Measurements from ENCODE around the gene AQP11.
"Not testable (repeated sequence)": the region's sequence is repeated elsewhere in the genome, so short reads cannot be mapped to it uniquely, and the experiment has no call there.

AQP11 gene, protein sequence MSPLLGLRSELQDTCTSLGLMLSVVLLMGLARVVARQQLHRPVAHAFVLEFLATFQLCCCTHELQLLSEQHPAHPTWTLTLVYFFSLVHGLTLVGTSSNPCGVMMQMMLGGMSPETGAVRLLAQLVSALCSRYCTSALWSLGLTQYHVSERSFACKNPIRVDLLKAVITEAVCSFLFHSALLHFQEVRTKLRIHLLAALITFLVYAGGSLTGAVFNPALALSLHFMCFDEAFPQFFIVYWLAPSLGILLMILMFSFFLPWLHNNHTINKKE

DNA sequence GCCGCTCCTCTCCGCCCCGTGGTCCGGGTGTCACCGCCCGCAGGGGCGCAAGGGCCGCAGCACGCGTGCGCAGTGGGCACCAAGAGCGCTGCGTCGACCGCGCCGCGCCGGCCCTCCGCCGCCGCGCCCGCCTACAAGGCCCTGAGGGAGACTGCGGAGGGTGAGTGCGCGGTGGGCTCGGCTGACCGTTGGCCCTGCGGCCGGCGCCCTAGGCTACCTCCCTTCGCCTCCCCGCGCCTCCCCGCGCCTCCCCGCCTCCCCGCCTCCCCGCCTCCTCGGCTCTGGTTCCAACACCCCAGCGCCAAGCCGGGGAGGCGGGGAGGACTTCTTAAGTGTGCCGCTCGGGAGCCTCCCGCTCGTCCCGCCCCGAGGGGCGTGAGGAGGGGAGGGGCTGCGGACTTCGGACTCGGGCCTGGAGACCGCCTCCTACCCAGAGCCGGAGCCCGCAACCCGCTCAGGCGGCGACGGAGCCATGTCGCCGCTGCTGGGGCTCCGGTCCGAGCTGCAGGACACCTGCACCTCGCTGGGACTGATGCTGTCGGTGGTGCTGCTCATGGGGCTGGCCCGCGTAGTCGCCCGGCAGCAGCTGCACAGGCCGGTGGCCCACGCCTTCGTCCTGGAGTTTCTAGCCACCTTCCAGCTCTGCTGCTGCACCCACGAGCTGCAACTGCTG is at the start of gene AQP11:
Gene AQP11, plus strand, starts transcription at position 433 of the 673 bp plus-strand sequence. Its CDS starts 40 bp downstream, at position 473.
- DNase-seq: peak; percentile 64 to 75

DNA sequence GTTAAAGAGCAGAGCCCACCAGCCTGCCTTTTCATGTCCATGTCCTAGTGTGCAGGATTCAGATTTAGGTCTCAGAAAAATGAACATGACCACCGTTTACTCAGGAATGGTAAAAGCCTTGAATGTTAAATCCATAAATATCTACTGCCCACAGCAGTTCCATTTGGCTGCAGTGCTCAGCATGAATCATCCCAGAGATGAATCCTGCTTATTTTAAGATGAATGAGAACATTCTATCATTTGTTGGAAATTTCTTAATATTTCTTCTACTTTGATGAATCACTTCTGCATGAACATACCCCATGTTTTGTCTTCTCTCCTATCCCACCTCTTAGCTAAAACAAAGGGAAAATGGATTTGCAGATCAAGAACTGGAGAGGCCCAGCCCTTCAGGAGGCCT is 47.5 kb upstream of the AQP11 start:
- DNase-seq: no peak

DNA sequence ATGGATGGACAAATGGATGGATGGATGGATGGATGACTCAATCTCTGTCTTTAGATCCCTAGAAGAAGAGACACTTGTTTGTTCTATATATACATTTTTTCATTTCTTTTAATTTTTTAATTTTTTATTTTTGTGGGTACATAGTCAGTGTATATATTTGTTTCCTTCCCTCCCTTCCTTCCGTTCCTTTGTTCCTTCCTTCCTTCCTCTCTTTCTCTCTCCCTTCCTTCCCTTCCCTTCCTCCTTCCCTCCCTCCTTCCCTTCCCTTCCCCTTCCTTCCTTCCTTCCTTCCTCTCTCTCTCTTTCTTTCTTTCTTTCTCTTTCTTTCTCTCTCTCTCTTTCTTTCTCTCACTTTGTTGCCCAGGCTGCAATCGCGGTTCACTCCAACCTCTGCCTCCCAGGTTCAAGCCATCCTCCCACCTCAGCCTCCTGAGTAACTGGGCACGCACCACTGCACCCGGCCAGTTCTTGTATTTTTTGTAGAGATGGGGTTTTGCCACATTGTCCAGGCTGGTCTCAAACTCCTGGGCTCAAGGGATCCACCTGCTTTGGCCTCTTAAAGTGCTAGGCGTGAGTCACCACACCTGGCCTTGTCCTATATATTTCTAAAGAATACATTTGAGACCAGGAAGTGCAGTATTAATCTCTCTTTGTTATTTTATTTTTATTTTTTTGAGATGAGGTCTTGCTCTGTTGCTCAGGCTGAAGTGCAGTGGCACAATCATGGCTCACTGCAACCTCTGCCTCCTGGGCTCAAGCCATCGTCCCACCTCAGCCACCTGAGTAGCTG is 42.5 kb upstream of the AQP11 start:
- DNase-seq: no peak

DNA sequence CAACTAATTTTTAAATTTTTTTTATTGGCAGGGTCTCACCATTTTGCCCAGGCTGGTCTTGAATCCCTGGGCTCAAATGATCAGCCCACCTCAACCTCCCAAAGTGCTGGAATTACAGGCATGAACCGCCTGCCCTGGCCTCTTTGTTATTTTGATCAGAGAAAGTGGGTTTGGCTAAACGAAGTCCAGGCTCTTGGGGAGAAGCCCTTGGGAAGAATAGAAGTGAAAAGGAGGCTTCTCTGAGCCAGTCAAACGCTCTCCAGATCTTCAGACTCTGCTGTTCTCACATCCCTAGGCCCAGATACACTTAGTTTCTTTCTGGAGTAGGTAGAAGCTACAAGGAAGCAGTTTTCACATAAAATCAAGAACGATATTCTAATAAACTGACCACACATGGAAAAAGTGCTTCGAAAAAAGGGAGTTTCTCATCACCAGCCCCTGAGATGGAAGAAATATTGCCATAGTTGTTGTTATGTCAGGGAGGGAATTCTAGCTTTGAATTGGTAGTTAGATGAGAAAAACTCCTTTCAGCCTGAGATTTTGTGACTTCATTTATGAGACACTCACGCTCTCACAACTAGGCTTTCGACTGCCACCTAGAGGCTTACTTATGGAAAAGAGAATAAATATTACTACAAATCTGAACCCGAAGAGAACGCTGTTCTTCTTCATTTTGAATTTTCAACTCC is 41.7 kb upstream of the AQP11 start:
- DNase-seq: peak; percentile 50 to 63

DNA sequence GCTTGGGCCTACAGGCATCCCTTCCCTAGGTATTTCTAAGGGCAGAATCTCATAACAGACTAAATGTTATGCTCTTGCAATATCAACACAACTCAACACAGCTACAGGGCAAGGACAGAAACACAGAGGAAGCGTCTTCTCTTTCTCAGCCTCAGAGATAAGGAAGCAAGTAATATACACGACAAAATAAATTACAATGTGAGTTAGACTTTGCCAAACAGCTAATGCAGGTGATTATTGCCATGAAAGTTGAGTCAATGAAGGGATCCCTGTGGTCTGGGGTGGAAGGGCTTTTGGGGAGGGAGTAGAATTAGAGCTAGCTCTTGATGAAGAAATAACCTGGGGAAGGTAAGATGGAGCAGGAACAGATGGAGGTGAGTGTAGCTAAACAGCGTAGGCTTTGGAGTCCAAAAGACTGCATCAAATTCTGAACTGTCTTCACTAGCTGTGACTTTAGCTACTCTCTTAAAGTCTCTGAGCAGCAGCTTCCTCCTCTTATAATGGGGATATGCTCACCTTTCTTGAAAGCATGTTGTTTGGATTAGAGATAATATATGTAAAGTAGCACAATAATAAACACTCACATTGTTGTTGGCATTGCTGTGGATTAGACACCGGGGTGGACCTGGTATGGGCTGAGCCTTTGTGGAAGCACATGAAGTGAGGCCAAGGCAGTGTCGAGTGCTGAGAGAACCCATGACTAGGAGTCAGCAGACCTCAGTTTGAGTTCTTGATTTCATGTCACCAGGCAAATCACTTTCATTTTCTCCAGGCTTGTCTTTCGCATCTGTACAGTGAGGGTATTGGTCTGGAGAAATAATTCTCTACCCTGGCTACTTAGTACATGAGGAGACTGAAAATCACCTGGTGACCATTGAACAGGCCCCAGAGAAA is 41.0 kb upstream of the AQP11 start:
- peak; percentile 38 to 71 for DNase-seq

DNA sequence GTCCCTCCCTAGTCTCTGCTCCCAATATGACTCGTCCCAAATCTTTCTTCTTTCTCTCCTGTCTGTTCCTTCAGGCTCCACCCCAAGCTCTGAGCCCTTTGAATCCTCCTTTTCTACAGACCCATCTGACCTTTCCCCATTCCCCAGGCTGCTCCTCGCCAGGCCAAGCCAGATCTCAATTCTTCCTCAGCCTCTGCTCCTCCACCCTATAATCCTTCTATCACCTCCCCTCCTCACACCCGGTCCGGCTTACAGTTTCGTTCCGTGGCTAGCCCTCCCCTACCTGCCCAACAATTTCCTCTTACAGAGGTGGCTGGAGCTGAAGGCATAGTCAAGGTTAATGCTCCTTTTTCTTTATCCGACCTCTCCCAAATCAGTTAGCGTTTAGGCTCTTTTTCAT is 38.3 kb upstream of the AQP11 start:
- not testable (repeated sequence) for DNase-seq

DNA sequence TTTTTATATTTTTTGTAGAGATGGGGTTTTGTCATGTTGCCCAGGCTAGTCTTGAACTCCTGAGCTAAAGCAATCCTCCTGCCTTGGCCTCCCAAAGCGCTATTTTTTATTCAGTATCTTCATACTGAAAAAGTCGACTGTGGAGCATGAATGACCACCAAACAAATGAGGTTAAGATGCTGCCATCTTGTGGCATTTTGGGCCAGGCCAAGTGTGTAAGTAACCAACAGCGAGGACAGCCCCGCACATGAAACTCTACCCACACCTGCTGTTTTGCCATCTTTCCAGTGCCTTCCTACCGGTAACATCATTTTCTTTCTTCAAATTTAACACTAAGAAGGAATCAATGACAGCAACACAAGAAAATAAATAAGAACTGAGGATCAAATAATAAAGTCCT is 32.2 kb upstream of the AQP11 start:
- no peak for DNase-seq

DNA sequence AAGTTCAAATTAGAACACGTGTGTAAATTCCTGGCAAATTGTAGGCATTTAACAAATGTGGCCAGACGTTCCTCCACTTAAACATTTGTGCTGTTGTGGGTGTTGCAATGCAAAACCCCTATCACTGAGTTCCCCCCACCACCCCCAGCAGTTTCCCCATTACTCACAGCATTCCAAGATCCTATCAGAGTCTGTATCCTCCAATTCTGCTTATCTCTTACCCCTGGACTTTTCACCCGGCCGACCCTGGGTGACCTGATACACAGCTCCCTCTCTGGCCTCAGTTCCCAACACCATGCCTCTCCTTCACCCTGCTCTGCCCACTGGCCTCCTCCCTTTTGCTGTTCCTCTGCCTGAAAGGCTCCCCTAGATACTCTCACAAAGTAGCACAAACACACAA is 31.4 kb upstream of the AQP11 start:
- DNase-seq: no peak

DNA sequence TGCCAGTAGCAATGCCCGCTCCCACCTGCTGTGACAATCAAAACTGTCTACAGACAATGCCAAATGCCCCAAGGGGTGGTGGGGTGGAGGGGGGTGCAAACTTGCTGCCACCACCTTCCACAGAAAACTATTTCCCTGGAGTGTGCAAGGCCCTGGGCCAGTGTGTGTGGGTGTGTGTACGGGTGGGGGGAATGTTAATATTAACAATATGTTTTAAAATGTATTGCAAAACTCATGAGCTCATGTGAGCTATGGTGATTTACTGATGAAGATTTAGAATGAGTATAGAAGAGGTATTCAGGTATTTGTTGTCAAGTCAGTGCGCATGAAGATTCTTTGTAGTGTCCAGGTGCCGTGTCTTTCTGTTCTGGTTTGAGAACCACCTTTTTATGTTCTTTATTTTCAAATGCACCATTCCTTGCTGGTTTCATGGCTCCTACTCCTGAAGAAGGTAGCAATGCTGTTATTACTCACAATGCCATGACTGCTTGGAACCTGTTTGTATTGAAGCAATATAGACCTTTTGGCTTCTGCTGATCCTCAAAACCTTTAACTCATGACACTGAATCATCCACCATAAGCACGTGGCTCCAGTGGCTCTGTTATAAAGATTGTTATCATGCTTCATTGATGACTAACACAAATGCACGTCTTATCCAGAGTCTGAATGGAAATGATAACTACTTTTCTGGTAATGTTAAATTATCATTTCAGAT is 29.9 kb upstream of the AQP11 start:
- no peak for DNase-seq

DNA sequence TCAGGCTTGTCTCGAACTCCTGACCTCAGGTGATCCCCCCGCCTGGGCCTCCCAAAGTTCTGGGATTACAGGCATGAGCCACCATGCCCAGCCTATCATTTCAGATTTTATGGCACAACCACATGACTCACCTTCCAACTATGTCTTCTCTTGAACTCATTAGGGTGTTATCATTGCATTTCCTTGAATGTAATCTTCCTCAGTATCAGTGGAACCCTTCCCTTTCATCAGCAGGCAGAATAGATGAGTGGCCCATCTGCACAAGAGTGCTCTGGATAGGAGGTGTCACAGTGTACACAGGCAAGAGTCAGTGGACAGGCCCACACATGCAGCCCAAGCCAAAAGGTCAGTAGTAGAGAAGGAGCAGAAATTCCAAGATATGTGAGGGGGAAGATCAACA is 29.1 kb upstream of the AQP11 start:
- DNase-seq: no peak

DNA sequence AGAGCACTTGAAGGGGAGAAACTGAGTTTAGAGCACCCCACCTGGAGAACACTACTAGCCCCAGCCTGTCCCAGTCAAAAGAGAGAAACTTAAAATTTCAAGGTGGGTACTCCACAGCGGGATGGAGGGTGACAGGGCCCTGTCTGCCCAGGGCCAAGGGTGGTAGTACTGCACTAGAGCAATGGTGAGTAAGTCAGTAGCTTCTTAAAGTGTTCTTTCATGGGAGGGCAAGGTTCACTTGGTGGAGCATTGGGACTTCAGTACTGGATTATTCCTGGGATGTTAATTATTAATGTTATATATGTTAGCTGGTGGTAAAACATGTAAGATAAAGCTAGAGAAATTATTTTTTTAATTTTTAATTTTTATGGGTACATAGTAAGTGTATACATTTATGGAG is 28.5 kb upstream of the AQP11 start:
- no peak for DNase-seq

DNA sequence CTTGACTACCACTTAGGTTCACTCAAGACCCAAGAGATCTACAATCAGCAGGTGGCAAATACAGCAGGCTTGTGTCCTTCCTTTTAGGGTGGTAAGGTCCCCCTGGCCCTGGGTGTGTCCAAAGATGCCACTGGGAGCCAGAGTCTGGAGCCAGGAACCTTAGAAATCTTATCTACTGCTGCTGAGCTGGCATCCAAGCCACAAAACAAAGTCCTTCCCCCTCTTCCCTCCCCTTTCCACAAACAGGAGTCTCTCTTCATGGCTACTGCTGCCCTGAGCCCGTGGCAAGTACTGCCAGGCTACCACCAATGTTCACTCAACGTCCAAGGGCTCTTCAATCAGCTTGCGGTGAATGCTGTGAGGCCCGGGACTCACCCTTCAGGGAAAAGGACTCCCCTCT is 21.4 kb upstream of the AQP11 start:
- DNase-seq: no peak

DNA sequence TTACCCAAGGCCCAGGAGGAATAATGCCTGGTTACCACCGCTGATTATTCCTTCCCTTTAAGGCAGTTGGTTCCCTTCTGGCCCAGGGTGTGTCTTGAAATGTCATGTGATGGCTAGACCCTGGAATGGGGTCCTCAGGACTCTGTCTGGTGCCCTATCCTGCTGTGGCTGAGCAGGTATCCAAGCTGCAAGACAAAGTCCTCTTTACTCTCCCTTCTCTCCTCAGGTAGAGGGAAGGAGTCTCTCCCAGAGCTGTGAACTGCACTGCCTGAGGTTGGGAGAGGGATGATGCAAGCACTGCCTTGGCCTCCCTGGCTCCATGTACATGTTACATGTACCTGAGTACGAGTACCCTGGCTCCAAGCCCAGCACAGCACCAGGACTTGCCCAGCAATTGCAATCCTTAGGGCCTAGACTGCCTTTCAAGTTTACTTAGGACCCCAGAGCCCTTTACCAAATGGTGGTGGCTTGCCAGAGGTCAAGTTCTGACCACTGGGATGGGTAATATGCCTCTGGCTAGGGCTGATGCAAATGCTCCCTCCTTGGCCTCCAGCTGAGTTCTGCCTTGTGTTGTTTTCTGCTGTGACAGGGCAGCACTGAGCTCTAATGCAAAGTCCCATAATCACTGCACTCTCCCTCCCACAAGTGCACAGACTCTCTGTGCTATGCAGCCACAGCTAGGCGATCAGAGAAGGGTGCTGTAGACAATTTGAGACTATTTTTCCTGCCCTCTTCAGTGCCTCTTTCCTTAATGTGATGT is 20.7 kb upstream of the AQP11 start:
- no peak for DNase-seq

DNA sequence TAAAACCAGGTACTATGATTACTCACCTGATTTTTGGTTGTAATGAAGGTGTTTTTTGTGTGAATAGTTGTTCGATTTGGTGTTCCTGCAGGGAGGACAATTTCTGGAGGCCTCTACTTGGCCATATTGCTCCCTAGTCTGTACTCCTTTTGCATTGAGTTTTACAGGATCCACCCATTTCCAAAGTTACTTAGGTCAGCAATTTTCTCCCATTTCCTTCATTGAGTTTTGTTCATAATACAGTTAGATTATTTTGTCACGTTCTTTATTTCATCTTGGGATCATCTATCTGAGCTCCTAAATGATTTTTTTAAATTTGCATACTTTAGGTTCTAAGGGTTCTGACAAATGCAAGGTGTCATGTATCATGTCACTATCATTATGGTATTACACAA is 20.1 kb upstream of the AQP11 start:
- no peak for DNase-seq

DNA sequence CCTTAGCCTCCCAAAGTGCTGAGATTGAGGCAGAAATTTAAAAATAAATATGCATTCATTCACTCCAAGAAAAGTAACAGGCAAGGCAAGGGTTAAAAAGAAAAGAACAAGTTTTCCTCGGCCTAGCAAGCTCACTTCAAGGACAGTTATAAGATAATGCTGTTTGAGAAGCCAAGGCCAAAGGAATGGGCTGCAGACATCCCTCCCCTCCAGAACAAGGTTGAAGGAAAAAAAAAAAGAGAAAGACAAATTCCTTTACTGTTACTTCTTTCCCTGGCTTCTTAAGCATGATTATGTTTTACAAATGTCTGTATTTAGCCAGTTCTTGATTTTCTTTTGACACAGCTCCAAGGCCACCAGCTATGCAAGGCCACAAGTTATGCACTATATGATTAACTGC is 18.9 kb upstream of the AQP11 start:
- DNase-seq: not testable (repeated sequence)

DNA sequence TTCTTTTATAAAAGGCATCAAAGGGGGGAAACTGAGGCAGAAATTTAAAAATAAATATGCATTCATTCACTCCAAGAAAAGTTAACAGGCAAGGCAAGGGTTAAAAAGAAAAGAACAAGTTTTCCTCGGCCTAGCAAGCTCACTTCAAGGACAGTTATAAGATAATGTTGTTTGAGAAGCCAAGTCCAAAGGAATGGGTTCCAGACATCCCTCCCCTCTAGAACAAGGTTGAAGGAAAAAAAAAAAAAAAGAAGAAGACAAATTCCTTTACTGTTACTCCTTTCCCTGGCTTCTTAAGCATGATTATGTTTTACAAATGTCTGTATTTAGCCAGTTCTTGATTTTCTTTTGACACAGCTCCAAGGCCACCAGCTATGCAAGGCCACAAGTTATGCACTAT is 14.3 kb upstream of the AQP11 start:
- not testable (repeated sequence) for DNase-seq

DNA sequence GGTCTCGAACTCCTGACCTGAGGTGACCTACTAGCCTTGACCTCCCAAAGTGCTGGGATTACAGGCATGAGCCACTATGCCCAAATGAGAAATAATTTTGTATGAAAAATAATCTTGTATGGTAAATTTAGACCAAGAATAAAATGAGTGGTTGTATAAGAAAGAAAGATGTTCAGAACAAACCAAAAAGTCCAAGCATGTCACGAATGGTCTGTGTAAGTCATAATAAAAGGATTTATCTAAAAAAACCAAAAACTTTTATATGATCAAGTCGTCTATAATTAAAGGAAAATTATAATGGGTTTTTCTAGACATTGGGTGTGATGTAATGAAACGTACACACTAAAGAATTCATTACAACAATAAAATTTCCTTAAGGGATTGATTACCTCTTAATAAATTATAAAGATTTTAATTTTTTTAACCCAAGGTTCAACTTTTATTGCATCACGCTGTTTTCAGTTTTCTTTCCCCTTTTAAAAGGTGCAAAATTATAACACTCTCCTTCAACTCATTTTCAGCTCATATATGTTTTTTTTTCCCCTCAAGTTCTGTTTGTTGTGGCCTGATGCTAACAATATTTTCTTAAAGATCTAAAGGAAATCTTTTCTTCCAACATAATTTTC is 8.9 kb upstream of the AQP11 start:
- DNase-seq: no peak

DNA sequence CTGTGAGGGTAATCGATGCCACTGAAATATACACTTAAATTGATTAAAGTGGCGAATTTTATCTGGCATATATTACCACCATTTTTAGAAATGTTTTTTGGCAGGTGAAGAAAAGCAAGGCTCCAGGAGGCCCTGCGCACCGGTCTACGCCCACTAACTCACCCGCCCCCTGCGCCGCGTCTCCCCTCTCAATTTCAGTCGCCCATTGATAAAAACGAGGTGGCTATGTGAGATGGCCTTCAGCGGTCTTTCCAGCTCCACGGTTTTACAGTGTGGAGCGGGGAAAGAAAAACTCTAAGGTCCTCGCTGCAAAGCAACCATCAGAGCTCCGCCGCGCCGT is 602 bp upstream of the AQP11 start:
- no peak for DNase-seq

DNA sequence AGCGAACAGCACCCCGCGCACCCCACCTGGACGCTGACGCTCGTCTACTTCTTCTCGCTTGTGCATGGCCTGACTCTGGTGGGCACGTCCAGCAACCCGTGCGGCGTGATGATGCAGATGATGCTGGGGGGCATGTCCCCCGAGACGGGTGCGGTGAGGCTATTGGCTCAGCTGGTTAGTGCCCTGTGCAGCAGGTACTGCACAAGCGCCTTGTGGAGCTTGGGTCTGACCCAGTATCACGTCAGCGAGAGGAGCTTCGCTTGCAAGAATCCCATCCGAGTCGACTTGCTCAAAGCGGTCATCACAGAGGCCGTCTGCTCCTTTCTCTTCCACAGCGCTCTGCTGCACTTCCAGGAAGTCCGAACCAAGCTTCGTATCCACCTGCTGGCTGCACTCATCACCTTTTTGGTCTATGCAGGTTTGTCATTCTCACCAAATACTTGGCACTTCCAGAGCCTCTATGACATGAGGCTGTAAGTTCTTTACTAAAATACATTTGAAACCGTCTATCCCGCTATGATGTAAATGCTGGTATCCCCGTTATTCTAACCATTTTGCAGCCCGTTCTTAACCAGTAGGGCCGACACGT is 535 bp downstream of the AQP11 start:
- DNase-seq: no peak

DNA sequence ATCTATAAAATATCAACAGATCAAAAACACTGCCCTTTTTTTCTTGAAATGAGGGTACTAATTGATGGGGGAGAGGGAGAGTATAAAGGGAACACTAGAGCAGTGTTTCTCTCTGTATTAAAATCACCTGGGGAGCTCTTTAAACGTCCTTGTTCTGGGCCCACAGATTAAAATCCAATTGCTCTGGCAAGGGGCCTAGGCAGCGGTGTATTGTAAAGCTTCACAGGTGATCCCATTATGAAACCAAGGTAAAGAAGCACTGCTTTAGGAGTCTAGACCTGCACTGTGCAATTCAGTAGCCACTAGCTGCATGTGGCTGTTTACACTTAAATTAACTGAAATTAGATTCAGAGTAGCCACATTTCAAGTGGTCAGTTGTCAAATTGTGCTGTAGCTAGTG is 3.0 kb downstream of the AQP11 start:
- no peak for DNase-seq

All from inflammatory macrophage treated with lipopolysaccharide for 1 hour (primary cell).